Umbilical cord (tissue), 2 donors: Measurements from ENCODE around the gene AEBP2. TPM values are rescaled to one million over a fixed set of nuclear protein-coding genes. Genes with fewer than 3 reads are reported as not detected.
"Not testable (repeated sequence)": the region's sequence is repeated elsewhere in the genome, so short reads cannot be mapped to it uniquely, and the experiment has no call there.

Experiments used
- DNase-seq: peaks from one replicate; pipeline ENCODE4 v3.0.0-alpha.2; 2015; ENCODE audit warnings: low spot score
- total RNA-seq: library from RNA; depleted of rRNA; stranded (reverse); fragments of >200 nt; gene quantifications from one replicate; pipeline ENCODE4 v1.2.3, GENCODE V29; 2014; ENCODE audit warnings: low replicate concordance; ENCODE audit not compliant: insufficient read depth

AEBP2 gene
- total RNA-seq, 1 donor from 2014 or later: 40.7 TPM

GRCh38 chr12:19550626-19551025 is 111.3 kb downstream of the AEBP2 start:
- no peak for DNase-seq

DNA sequence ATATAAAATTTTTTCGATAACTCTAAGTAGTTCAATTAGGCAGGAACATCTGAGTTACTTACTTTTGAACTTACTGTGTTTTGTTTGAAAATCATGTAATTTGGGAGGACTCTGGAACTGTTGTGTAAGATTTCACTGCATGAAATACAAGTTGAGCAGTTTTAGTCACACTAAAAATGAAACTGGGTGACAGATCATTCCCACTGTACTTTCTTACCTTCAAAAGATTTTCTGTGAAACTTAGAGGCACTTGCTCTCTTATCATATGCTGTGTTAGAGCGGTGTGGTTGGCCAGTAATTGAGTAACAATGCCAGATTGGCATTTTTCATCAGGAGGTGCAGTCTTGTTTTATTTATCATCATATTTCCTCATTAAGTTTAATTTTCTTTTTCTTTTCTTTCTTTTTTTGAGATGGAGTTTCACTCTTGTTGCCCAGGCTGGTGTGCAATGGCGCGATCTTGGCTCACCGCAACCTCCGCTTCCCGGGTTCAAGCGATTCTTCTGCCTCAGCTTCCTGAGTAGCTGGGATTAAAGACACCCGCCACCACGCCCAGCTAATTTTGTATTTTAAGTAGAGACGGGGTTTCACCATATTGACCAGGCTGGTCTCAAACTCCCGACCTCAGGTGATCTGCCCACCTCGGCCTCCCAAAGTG is 113.3 kb downstream of the AEBP2 start:
- DNase-seq: not testable (repeated sequence)

- DNase-seq: no peak
Measured at GRCh38 chr12:19553175-19553574, 113.9 kb downstream of the AEBP2 start.

GRCh38 chr12:19561411-19561961 is 122.2 kb downstream of the AEBP2 start:
- no peak for DNase-seq
